Cardiac muscle cell (in vitro differentiated cells and primary cell): ENCODE measurements around the gene CCDC34. TPM values are rescaled to one million over a fixed set of nuclear protein-coding genes. Genes with fewer than 3 reads are reported as not detected.

Experiments used
- DNase-seq, 2 donors: peaks; one replicate each; pipeline versions ENCODE4 v3.0.0 to v3.0.0-alpha.2; 2010 to 2017; ENCODE audit warnings: low read depth in 1 of 2, low spot score in 1 of 2
- H3K27ac ChIP-seq: fragments of 200-600 bp; sonication (generic); 2 replicates; pipeline ENCODE4 v1.5.1; 2016
- H3K27me3 ChIP-seq: fragments of 200-600 bp; sonication (generic); 2 replicates; pipeline ENCODE4 v1.6.0; 2016; ENCODE audit warnings: control low read depth
- H3K36me3 ChIP-seq: fragments of 200-600 bp; sonication (generic); 2 replicates; pipeline ENCODE4 v1.5.1; 2016; ENCODE audit warnings: control low read depth
- H3K4me1 ChIP-seq: fragments of 200-600 bp; sonication (generic); 2 replicates; pipeline ENCODE4 v1.8.1; 2017; ENCODE audit warnings: low read depth, mild to moderate bottlenecking, mixed run types
- H3K4me3 ChIP-seq: fragments of 200-600 bp; sonication (generic); 2 replicates; pipeline ENCODE4 v1.5.1; 2016; ENCODE audit warnings: mild to moderate bottlenecking
- H3K9me3 ChIP-seq: fragments of 200-600 bp; sonication (generic); 2 replicates; pipeline ENCODE4 v1.5.1; 2017; ENCODE audit warnings: low read depth, mild to moderate bottlenecking, control low read depth
- CTCF ChIP-seq: IDR thresholded peaks from 2 replicates; pipeline ENCODE4 v1.5.1; 2012; ENCODE audit warnings: low read depth, mild to moderate bottlenecking, low read length
- polyA plus RNA-seq: library from polyadenylated mRNA; unstranded; fragments of >200 nt; fragmentation: Nextera tagmentation; extraction: Ambion mirVana; gene quantifications from 2 replicates; pipeline ENCODE4 v1.2.1, GENCODE V29; 2016
- total RNA-seq: library from RNA; depleted of rRNA; stranded (reverse); fragments of >200 nt; gene quantifications from 2 replicates; pipeline ENCODE4 v1.2.3, GENCODE V29; 2016

CCDC34 gene
- total and polyA plus RNA-seq, 2 experiments from 2014 or later, result 12.8 to 21.1 TPM

DNA sequence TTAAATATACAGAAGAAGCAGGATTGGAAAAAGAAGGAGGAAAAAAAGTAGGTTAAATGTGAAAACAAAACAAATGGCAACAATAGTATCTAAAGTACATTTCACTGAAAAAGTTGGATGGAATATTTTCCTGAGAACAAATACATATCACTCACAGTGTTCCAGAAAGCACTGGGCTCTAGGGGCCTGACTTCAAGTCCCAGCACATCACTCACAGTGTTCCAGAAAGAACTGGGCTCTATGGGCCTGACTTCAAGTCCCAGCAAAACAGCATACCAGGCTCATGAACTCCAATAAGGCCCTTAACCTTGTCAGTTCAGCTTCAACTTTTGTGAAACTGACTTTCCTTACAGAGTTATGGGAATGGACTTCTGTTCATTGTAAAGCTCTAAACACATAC, 46.0 kb upstream of the CCDC34 start:
- Histone ChIP-seq H3K4me1 (peaks cover 24% of the 10 kb centered on the region), H3K9me3 (no peaks in the 10 kb centered on the region), H3K4me3 (no peak overlapping the region), H3K27me3 (no peaks in the 10 kb centered on the region), H3K36me3 (peaks cover 3% of the 10 kb centered on the region), H3K27ac (peak overlapping the region; percentile 8)
- TF ChIP-seq CTCF, result no peak
- no peak for DNase-seq

DNA sequence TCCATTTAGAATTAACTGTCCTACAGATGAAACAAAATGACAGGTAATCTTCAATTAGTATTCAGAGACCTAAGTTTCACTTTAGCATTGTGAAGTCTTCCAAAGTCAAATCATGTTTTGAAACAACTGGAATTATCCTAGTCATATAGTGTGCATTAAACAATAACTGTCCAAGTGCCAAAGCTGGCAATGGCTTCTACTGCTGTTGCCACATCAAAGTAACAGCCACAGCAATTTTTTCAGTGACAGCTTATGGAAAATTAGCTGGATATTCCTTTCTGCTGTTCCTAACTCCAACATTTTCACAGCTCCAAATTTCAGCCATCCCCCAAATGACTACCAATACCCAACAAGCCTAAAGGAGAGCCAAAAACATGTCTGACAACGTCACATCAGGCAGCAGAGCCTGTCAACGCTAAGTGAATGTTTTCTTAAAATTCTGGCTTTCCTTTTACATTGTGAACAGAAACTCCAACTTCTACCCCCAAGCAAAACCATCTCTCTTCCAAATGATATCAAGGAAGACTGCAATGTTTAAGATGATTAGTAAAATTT, 45.3 kb upstream of the CCDC34 start:
- no peaks in the 10 kb centered on the region for H3K27me3 ChIP-seq
- no peak for TF ChIP-seq CTCF
- peaks cover 3% of the 10 kb centered on the region for H3K36me3 ChIP-seq
- H3K4me1 ChIP-seq, result peaks cover 18% of the 10 kb centered on the region
- H3K4me3 ChIP-seq, result no peak overlapping the region
- no peak overlapping the region for H3K27ac ChIP-seq
- H3K9me3 ChIP-seq, result no peaks in the 10 kb centered on the region
- DNase-seq, result peak in 1 of 2 donors; percentile 67

DNA sequence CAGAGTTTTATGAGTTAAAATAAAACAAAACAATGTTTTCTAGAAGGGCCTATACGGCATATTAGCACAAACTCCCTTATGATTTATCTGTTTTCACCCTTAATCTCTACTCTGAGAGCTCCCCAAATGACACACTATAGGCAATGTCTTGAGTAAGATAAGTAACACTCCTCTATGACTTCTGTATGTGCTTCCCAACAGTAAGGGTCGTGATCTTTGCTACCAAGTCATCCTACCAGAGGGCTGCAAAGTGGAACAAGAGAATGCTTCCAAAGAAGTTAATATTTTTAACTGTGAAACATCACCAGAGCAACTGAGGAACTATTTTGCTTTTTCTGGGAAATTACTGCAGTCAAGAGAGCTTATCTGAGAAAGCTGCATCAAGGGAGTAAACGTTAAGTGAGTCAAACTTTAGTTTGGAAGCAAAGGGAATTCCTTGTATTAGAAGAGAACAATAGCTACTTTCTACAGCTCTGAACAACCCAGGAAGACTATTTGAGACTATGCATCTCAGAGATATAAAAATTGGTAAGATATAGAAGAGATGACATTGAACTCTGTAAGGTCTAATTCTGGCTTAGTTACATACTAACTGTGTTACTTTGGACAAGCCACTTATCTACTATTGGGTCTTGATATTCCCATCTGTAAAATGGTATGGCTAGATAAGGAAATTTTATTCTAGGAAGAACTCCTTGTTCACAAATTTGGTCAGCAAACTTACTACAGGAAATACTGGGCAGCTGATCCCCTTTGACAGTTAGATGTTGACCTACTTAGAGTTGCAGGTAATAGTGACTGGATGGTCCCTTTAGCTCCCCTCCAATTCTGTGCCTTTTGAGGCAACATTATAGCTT, 43.7 kb upstream of the CCDC34 start:
- DNase-seq, result peak in 1 of 2 donors; percentile 78
- Histone ChIP-seq H3K27me3 (no peaks in the 10 kb centered on the region), H3K9me3 (no peaks in the 10 kb centered on the region), H3K36me3 (peaks cover 3% of the 10 kb centered on the region), H3K4me1 (peaks cover 20% of the 10 kb centered on the region), H3K27ac (no peak overlapping the region), H3K4me3 (no peak overlapping the region)
- TF ChIP-seq CTCF, result no peak

DNA sequence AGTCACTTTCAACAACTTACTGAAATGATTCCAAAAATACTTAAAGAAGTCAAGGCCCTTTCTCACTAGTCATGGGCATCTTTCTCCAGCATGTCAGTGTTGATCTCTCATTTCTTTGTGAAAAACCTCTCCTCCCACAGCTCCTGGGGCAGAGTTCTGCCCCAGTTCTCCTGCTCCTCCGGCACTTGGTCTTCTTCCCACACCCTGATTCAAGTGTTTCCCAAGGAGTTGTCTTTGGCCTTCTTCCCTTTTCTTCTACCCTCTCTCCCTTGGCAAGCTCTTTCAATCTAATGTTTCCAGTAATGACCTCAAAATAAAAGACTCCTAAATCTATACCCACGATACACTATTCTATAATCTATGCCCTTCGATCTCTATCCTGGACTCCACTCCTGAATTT, 42.1 kb upstream of the CCDC34 start:
- H3K4me3 ChIP-seq, result no peak overlapping the region
- H3K27me3 ChIP-seq, result no peaks in the 10 kb centered on the region
- DNase-seq, result no peak
- no peak for TF ChIP-seq CTCF
- H3K36me3 ChIP-seq, result no peaks in the 10 kb centered on the region
- H3K4me1 ChIP-seq, result peaks cover 20% of the 10 kb centered on the region
- no peaks in the 10 kb centered on the region for H3K9me3 ChIP-seq
- no peak overlapping the region for H3K27ac ChIP-seq

DNA sequence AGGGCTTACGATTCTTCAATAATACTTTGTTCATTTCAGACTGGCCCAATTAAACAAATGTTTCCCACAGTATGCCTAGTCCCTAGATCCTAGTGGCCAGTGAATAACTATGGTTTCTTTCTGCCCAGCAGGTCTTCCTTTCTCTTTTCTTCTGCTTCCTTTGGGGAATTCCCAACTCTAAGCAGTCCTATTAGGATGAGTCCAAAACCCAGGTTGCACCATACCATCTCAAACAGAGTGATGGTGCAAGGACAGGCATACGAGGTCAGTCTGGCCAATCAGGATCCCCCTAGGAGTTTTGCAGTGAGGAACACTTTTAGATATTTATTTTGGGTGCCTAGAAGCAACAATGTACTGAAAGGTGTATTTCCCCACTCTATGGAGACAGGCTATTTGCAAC, 41.4 kb upstream of the CCDC34 start:
- Histone ChIP-seq H3K27me3 (no peaks in the 10 kb centered on the region), H3K9me3 (no peaks in the 10 kb centered on the region), H3K4me3 (no peak overlapping the region), H3K36me3 (no peaks in the 10 kb centered on the region), H3K27ac (no peak overlapping the region), H3K4me1 (peaks cover 15% of the 10 kb centered on the region)
- TF ChIP-seq CTCF, result no peak
- no peak for DNase-seq
